HepG2 (cell line): Measurements from ENCODE around the gene TXNRD1. TPM values are rescaled to one million over a fixed set of nuclear protein-coding genes. Genes with fewer than 3 reads are reported as not detected.
"Not testable (repeated sequence)": the region's sequence is repeated elsewhere in the genome, so short reads cannot be mapped to it uniquely, and the experiment has no call there.

Source experiments
- ATAC-seq: fragments of 200-7000 bp; cut with Tn5 transposase; 3 replicates; pipeline ENCODE4 v1.9.1; 2020; ENCODE audit warnings: mild to moderate bottlenecking, moderate library complexity
- BruUV-seq: library from RNA; stranded (reverse); fragments of 400-500 nt; replicated peaks from 2 replicates; lab custom pipeline; 2021; lab: Mats Ljungman, UMichigan
- CTCF ChIA-PET: fragments of 300-600 bp; formaldehyde crosslinking; extraction: SDS; loops from one replicate; lab custom pipeline; 2021; ENCODE audit warnings: low total read pairs, inconsistent platforms, low intra/inter-chr PET ratio; lab: Yijun Ruan, JAX
- POLR2A ChIA-PET: fragments of 350-600 bp; sonication (Branson Sonifier 250); formaldehyde crosslinking; loops from one replicate; lab custom pipeline; 2020; ENCODE audit warnings: antibody characterized with exemption, inconsistent platforms; lab: Yijun Ruan, JAX
- DNase-seq: peaks from one replicate; pipeline ENCODE4 v3.0.0-alpha.2; 2015; ENCODE audit warnings: low spot score
- FAIRE-seq: peaks from 3 replicates; lab custom pipeline; 2011; peaks lifted over from hg19 to GRCh38; lab: Jason Lieb, UNC
- H2AFZ ChIP-seq: one replicate; pipeline ENCODE4 v1.6.1; 2011; ENCODE audit warnings: low read length, inconsistent platforms
- H3K27ac ChIP-seq: fragments of 300-600 bp; 3 replicates; pipeline ENCODE4 v1.8.0; 2011; ENCODE audit warnings: mixed run types, mild to moderate bottlenecking, mixed read lengths, low read length, inconsistent platforms; ENCODE audit not compliant: insufficient read depth; ENCODE audit errors: extremely low read length
- H3K27me3 ChIP-seq, 2 experiments: fragments of 200-600 bp in 1 of 2; 2 replicates in 1 of 2; 3 replicates in 1 of 2; pipeline versions ENCODE4 v1.6.0 to v1.8.0; 2011; ENCODE audit warnings: low read length in 2 of 2, mild to moderate bottlenecking in 2 of 2, moderate library complexity in 2 of 2, inconsistent platforms in 1 of 2; ENCODE audit not compliant: insufficient read depth in 2 of 2, control insufficient read depth in 1 of 2
- H3K36me3 ChIP-seq, 2 experiments: fragments of 200-600 bp in 1 of 2; replicated peaks in 1 of 2; 2 replicates in 1 of 2; 3 replicates in 1 of 2; pipeline versions ENCODE4 v1.5.1 to v1.8.0; 2011; ENCODE audit warnings: low read length in 2 of 2, inconsistent platforms in 1 of 2; ENCODE audit not compliant: insufficient read depth in 2 of 2, control insufficient read depth in 1 of 2
- H3K4me1 ChIP-seq: 2 replicates; pipeline ENCODE4 v1.5.1; 2012; ENCODE audit warnings: low read length, inconsistent platforms; ENCODE audit not compliant: insufficient read depth
- H3K4me2 ChIP-seq: 2 replicates; pipeline ENCODE4 v1.6.0; 2011; ENCODE audit warnings: low read depth, low read length, inconsistent platforms
- H3K4me3 ChIP-seq, 3 experiments: fragments of 200-600 bp in 1 of 3; sonication (generic), shearing (Covaris generic) in 1 of 3; replicated peaks in 1 of 3; 2 replicates each; pipeline ENCODE4 v1.5.1; 2011 to 2016; ENCODE audit warnings: low read length in 3 of 3, inconsistent platforms in 2 of 3, low read depth in 2 of 3, mild to moderate bottlenecking in 2 of 3, control low read depth in 1 of 3, mixed read lengths in 1 of 3; ENCODE audit not compliant: insufficient read depth in 1 of 3
- H3K79me2 ChIP-seq: one replicate; pipeline ENCODE4 v1.6.1; 2011; ENCODE audit warnings: low read length, inconsistent platforms; ENCODE audit not compliant: insufficient read depth
- H3K9ac ChIP-seq: 2 replicates; pipeline ENCODE4 v1.6.0; 2011; ENCODE audit warnings: mild to moderate bottlenecking, low read depth, low read length, inconsistent platforms; ENCODE audit not compliant: insufficient read depth
- H3K9me3 ChIP-seq: 2 replicates; pipeline ENCODE4 v1.5.1; 2012; ENCODE audit warnings: mild to moderate bottlenecking, low read length
- H4K20me1 ChIP-seq: 2 replicates; pipeline ENCODE4 v1.6.0; 2011; ENCODE audit warnings: inconsistent platforms, mild to moderate bottlenecking, low read length, moderate library complexity; ENCODE audit not compliant: insufficient read depth
- POLR2AphosphoS2 ChIP-seq: IDR thresholded peaks from 2 replicates; pipeline ENCODE4 v1.6.1; 2011; ENCODE audit warnings: low read depth, low read length, improper control_type of control experiment
- WGBS: methylation state at CpG from one replicate; pipeline ENCODE4 v1.1.6; 2017; ENCODE audit warnings: low lambda C conversion rate; 5-methylcytosine and 5-hydroxymethylcytosine counted together
- in situ Hi-C: cut with HindIII; loops from 2 replicates; pipeline ENCODE4 v1.10.0; 2017; ENCODE audit warnings: low pct_unique_long_range_greater_than_20kb; ENCODE audit not compliant: extremely low pct_ligation_motif_present
- intact Hi-C: fragments of 100-400 bp; cut with micrococcal nuclease; formaldehyde crosslinking; loops from one replicate; pipeline ENCODE4 v1.10.0; 2022; ENCODE audit not compliant: unreplicated experiment
- polyA plus RNA-seq, 8 experiments: library from polyadenylated mRNA; depleted of rRNA in 3 of 8; stranded (reverse) in 7 of 8; unstranded in 1 of 8; fragments of >200 nt; fragmentation: Illumina TruSeq in 4 of 8; extraction: Trizol in 4 of 8; gene quantifications; 2 replicates each; pipeline versions ENCODE4 v1.2.1 to v1.2.3, GENCODE V29; 2011 to 2016; ENCODE audit warnings: low read depth in 4 of 8, missing spikeins in 1 of 8, mixed read lengths in 1 of 8; ENCODE audit not compliant: insufficient read depth in 1 of 8
- total RNA-seq, 5 experiments: library from RNA; depleted of rRNA; stranded (reverse); fragments of >200 nt; fragmentation: Illumina TruSeq; extraction: Trizol; gene quantifications; 2 replicates each; pipeline ENCODE4 v1.2.3, GENCODE V29; 2016; ENCODE audit warnings: low read depth in 1 of 5
- TF ChIP-seq, protein P1 (sequence below): sonication (generic); formaldehyde crosslinking; IDR thresholded peaks from 2 replicates; pipeline ENCODE4 v1.8.0; 2022; ENCODE audit warnings: missing genetic modification reagents, mild to moderate bottlenecking, inconsistent platforms, borderline replicate concordance

TXNRD1 gene
- total and polyA plus RNA-seq, 2 of the 13 experiments (the other 11 are each of a cell fraction or from before 2014, with no cell fraction given), result 54.0 to 190 TPM

GRCh38 chr12:104323899-104324298 lies 108.3 kb downstream of the TXNRD1 start:
- Histone ChIP-seq H3K4me1 (no peaks in the 10 kb centered on the region), H3K4me3 (no peak overlapping the region), H3K9ac (no peak overlapping the region), H2AFZ (no peak overlapping the region), H3K27ac (no peak overlapping the region), H3K36me3 (peaks cover 14 to 71% of the 10 kb centered on the region in 2 experiments), H3K9me3 (no peaks in the 10 kb centered on the region), H3K27me3 (no peaks in the 10 kb centered on the region), H4K20me1 (no peaks in the 10 kb centered on the region), H3K79me2 (no peaks in the 10 kb centered on the region), H3K4me2 (no peak overlapping the region)
- no TSS peak for BruUV-seq
- FAIRE-seq, result no peak
- WGBS, result 100% methylated on average over 1 of the region's 1 CpG
- ChIA-PET CTCF (no interaction called here), POLR2A (no interaction called here)
- intact Hi-C loops, result no loop called here
- DNase-seq, result no peak
- no peak for ATAC-seq
- TF ChIP-seq, protein P1, sequence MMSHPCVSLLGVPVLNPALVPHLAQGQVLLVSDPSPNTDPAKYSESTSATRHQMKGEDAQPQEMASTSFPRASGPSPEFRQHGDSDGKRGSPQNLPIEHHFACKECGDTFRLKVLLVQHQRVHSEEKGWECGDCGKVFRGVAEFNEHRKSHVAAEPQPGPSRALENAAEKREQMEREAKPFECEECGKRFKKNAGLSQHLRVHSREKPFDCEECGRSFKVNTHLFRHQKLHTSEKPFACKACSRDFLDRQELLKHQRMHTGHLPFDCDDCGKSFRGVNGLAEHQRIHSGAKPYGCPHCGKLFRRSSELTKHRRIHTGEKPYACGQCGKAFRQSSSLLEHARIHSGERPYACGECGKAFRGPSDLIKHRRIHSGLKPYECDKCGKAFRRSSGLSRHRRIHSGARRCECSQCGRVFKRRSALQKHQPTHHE (CRISPR knock-in tag), result no peak
- peak; percentile 57; the same call in 1 of the 2 replicates for TF ChIP-seq POLR2AphosphoS2
- in situ Hi-C loops, result no loop called here

- CTCF ChIA-PET, intact Hi-C loops, DNase-seq, H3K27me3 ChIP-seq, H3K79me2 ChIP-seq, ATAC-seq, H3K9ac ChIP-seq, in situ Hi-C loops, BruUV-seq, H3K27ac ChIP-seq, POLR2A ChIA-PET, H3K4me3 ChIP-seq, H3K4me1 ChIP-seq, H2AFZ ChIP-seq, H3K4me2 ChIP-seq, H4K20me1 ChIP-seq, H3K9me3 ChIP-seq, FAIRE-seq: not testable (repeated sequence)
- peaks cover 8 to 59% of the 10 kb centered on the region in 2 experiments for H3K36me3 ChIP-seq
- 98% methylated on average over 6 of the region's 6 CpGs for WGBS
Measured at GRCh38 chr12:104328278-104328677, 112.7 kb downstream of the TXNRD1 start.
